ENCODE data around the gene LMO2.

LMO2 gene

DNA sequence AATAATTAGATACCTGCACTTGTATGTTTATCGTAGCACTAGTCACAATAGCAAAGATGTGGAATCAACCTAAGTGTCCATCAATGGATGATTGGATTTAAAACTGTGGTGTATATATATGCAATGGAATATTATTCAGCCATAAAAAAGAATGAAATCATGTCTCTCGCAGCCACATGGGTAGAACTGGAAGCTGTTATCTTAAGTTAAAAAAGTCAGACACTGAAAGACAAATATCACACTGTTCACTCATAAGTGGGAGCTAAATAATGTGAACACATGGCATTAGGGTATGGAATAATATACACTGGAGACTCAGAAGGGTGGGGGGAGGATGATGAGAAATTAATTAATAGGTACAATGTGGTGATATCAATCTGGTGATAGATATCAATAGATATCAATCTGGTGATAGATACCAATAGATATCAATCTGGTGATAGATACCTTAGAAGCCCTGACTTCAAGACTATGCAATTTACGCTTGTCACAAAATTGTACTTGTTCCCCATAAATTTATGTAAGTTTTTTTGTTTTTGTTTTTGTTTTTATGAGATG lies 2.0 kb downstream of the LMO2 start:
- Histone ChIP-seq H2AFZ (ENCODE audit: low read depth, low read length, severe bottlenecking) (no peak overlapping the region), H3K9me3 (ENCODE audit: insufficient read depth, low read length) (no peaks in the 10 kb centered on the region), H3K4me3 (ENCODE audit: insufficient read depth, low read length, poor library complexity, severe bottlenecking) (no peak overlapping the region), H3K36me3 (ENCODE audit: low read length) (0 out of 2 replicates have a peak, but pooled peaks cover 5% of the 10 kb centered on the region), H3K27me3 (ENCODE audit: low read length) (no peaks in the 10 kb centered on the region), H3K4me2 (ENCODE audit: low read depth, low read length, poor library complexity, severe bottlenecking) (peak overlapping the region; percentile 99), H3K27ac (ENCODE audit: low read depth, low read length) (no peak overlapping the region), H3K9me2 (replicated peaks; ENCODE audit: insufficient read depth, low read length) (no peaks in the 10 kb centered on the region), H3K79me2 (ENCODE audit: insufficient read depth, low read length) (peaks cover 23% of the 10 kb centered on the region), H4K20me1 (ENCODE audit: low read depth, low read length) (no peaks in the 10 kb centered on the region), H3K9ac (ENCODE audit: low read length) (no peak overlapping the region), H3F3A (ENCODE audit: insufficient read depth) (peaks cover 33% of the 10 kb centered on the region)
- TF ChIP-seq, protein P1, sequence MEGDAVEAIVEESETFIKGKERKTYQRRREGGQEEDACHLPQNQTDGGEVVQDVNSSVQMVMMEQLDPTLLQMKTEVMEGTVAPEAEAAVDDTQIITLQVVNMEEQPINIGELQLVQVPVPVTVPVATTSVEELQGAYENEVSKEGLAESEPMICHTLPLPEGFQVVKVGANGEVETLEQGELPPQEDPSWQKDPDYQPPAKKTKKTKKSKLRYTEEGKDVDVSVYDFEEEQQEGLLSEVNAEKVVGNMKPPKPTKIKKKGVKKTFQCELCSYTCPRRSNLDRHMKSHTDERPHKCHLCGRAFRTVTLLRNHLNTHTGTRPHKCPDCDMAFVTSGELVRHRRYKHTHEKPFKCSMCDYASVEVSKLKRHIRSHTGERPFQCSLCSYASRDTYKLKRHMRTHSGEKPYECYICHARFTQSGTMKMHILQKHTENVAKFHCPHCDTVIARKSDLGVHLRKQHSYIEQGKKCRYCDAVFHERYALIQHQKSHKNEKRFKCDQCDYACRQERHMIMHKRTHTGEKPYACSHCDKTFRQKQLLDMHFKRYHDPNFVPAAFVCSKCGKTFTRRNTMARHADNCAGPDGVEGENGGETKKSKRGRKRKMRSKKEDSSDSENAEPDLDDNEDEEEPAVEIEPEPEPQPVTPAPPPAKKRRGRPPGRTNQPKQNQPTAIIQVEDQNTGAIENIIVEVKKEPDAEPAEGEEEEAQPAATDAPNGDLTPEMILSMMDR (IDR thresholded peaks at IDR 0.05; ENCODE audit: insufficient read depth, low read length, poor library complexity, severe bottlenecking), result no peak
- no peak for TF ChIP-seq EZH2phosphoT487 (conservative IDR thresholded peaks at IDR 0.05; ENCODE audit: low read length)

DNA sequence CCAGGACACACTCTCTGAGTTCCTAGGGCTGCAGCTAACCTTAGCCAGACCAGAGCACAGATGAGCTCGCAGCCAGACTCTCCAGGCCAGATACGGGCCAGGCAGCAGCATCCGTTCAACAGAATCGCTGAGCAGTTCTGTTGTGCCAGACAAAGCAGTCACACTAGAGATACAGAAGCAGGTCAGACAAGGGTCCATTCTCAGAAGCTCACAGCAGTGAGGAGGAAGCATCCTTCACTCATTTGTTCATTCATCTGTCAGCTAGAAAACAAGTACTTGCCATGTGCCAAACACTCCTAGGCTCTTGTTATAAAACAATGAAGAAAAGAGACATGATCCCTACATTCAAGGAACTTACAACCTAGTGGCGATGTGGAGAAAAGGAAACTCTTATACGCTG lies 2.6 kb downstream of the LMO2 start:
- H3K36me3 ChIP-seq (ENCODE audit: low read length), result 0 out of 2 replicates have a peak, but pooled peaks cover 5% of the 10 kb centered on the region
- no peaks in the 10 kb centered on the region for H3K9me3 ChIP-seq (ENCODE audit: insufficient read depth, low read length)
- H2AFZ ChIP-seq (ENCODE audit: low read depth, low read length, severe bottlenecking), result no peak overlapping the region
- H3K27me3 ChIP-seq (ENCODE audit: low read length), result no peaks in the 10 kb centered on the region
- TF ChIP-seq EZH2phosphoT487 (conservative IDR thresholded peaks at IDR 0.05; ENCODE audit: low read length), result no peak
- TF ChIP-seq, protein P1 (IDR thresholded peaks at IDR 0.05; ENCODE audit: insufficient read depth, low read length, poor library complexity, severe bottlenecking), result no peak
- H3F3A ChIP-seq (ENCODE audit: insufficient read depth), result peaks cover 30% of the 10 kb centered on the region
- no peaks in the 10 kb centered on the region for H4K20me1 ChIP-seq (ENCODE audit: low read depth, low read length)
- no peaks in the 10 kb centered on the region for H3K9me2 ChIP-seq (replicated peaks; ENCODE audit: insufficient read depth, low read length)
- H3K9ac ChIP-seq (ENCODE audit: low read length), result no peak overlapping the region
- peak overlapping the region; percentile 99 for H3K4me2 ChIP-seq (ENCODE audit: low read depth, low read length, poor library complexity, severe bottlenecking)
- peak overlapping the region; percentile 10; the same call in 1 of the 2 replicates for H3K27ac ChIP-seq (ENCODE audit: low read depth, low read length)
- H3K4me3 ChIP-seq (ENCODE audit: insufficient read depth, low read length, poor library complexity, severe bottlenecking), result no peak overlapping the region
- H3K79me2 ChIP-seq (ENCODE audit: insufficient read depth, low read length), result peaks cover 23% of the 10 kb centered on the region

DNA sequence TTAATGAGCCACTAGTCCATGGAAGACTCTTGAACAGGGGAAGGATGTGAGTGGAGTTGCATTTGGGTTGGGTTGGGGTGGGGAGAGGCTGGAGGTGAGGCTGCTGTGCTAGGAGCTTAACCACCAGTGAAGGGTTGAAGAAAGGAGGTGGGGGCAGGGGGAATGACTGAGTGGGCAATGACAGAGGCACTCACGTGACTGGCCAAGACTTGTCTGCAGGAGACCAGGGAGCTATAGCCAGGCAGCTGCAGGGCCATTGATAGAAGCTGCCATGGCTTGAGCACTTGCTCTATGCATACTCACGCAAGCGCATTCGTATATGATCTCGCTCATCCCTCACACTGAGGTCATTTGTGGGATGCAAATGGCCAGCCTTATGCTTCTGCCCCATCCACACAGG lies 4.0 kb downstream of the LMO2 start:
- H3K4me3 ChIP-seq (ENCODE audit: insufficient read depth, low read length, poor library complexity, severe bottlenecking), result no peak overlapping the region
- H3K36me3 ChIP-seq (ENCODE audit: low read length), result 0 out of 2 replicates have a peak, but pooled peaks cover 5% of the 10 kb centered on the region
- no peak overlapping the region for H2AFZ ChIP-seq (ENCODE audit: low read depth, low read length, severe bottlenecking)
- no peak overlapping the region for H3K4me2 ChIP-seq (ENCODE audit: low read depth, low read length, poor library complexity, severe bottlenecking)
- H3K79me2 ChIP-seq (ENCODE audit: insufficient read depth, low read length), result peaks cover 23% of the 10 kb centered on the region
- no peaks in the 10 kb centered on the region for H4K20me1 ChIP-seq (ENCODE audit: low read depth, low read length)
- 0 out of 2 replicates have a peak overlapping the region, but pooled peaks have one; percentile 23 for H3K27ac ChIP-seq (ENCODE audit: low read depth, low read length)
- no peaks in the 10 kb centered on the region for H3K9me2 ChIP-seq (replicated peaks; ENCODE audit: insufficient read depth, low read length)
- H3K9me3 ChIP-seq (ENCODE audit: insufficient read depth, low read length), result no peaks in the 10 kb centered on the region
- H3K27me3 ChIP-seq (ENCODE audit: low read length), result no peaks in the 10 kb centered on the region
- H3K9ac ChIP-seq (ENCODE audit: low read length), result no peak overlapping the region
- H3F3A ChIP-seq (ENCODE audit: insufficient read depth), result peaks cover 16% of the 10 kb centered on the region
- TF ChIP-seq, protein P1 (IDR thresholded peaks at IDR 0.05; ENCODE audit: insufficient read depth, low read length, poor library complexity, severe bottlenecking), result no peak
- no peak for TF ChIP-seq EZH2phosphoT487 (conservative IDR thresholded peaks at IDR 0.05; ENCODE audit: low read length)
